Fibroblast of pulmonary artery (primary cell): ENCODE data around the gene HEYL.

Experiments used
- DNase-seq: peaks from one replicate; pipeline ENCODE4 v3.0.0-alpha.2; 2010; ENCODE audit warnings: low read depth
- H3K4me3 ChIP-seq: replicated peaks from 2 replicates; pipeline ENCODE4 v1.5.1; 2011; ENCODE audit warnings: low read depth, mild to moderate bottlenecking, control low read depth, low read length, moderate library complexity
- CTCF ChIP-seq: IDR thresholded peaks from 2 replicates; pipeline ENCODE4 v1.5.1; 2011; ENCODE audit warnings: mild to moderate bottlenecking, control low read depth, low read length, inconsistent platforms; ENCODE audit errors: missing control alignments

Gene HEYL

DNA sequence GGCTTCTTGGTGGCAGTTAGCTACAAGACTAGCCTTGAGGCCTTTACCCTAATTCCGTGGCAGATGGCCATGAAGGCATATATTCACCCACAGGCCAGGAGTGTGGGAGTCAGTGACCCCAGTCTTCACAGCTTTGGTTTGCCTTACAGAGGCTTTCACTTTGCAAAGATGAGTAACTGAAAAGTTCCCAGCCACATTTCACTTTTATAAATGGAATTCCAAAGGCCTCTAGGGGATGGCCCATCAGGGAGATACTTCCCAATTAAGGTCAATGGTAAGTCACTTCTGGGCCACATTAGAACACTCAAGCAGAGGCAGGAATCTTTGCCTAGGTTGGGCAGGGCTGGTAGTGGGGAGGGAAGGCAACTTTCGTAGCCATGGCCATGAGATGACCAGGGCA is 13.1 kb upstream of the HEYL start:
- no peak for DNase-seq
- TF ChIP-seq CTCF, result no peak
- H3K4me3 ChIP-seq, result no peak overlapping the region

DNA sequence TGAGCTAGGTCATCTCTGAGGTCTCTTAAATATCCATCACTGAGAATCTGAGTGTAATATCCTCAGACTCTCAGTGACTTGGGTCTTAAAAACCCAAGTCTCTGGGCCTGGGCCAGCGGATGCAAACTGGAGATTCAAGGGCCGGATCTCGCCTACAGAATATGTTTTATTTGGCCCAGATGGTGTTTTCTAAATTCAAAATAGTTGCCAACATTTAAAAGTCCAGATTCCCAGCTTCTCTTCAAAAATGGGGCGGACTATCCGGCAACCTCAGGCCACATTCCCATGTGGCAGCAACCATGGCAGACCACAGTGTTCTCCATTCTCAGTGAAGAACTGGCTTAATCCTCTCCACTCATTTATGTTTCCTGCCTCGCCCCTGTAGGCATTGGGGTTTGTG is 12.7 kb upstream of the HEYL start:
- H3K4me3 ChIP-seq, result no peak overlapping the region
- no peak for TF ChIP-seq CTCF
- no peak for DNase-seq

DNA sequence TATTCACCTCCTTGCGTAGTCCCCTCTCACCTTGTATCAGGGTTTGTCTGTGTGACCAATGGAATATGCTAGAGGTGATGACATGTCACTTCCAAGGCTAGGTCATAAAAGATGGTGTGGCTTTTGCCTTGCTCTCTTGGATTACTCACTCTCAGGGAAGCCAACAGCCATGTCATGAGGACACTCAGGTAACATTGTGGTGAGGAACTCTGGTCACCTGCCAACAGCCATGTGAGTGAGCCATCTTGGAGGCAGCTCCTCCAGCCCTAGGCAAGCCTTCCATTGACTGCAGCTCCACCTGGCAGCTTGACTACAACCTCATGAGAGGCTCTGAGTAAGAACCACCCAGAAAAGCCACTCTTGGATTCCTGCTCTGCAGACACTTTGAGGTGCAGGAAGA is 11.0 kb upstream of the HEYL start:
- no peak for TF ChIP-seq CTCF
- no peak overlapping the region for H3K4me3 ChIP-seq
- no peak for DNase-seq

DNA sequence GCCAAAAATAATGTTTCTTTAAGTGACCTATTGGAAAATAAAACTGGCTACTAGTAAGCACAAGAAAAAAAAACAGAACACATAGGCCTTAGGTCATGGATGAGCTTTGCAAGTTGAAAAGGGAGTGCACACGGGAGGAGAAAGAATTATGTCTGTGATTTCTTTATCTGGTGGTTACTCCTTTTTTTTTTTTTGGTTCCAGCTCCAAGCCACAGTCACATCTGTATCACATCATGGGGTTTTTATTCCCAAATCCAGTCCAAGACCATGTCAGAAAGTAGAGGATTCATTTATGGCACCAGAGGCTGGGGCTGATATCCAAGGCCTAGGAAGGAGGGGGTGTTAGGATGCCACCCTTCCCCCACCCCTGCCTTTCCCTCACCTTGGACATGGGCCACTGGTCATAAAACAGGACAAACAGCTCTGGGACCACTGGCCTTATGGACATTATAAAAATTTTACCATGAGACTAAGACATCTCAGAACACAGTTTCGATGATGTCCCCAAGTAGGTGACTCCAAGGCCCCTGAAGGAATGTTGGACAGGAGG is 10.3 kb upstream of the HEYL start:
- H3K4me3 ChIP-seq, result no peak overlapping the region
- TF ChIP-seq CTCF, result no peak
- DNase-seq, result no peak

- DNase-seq, result no peak
- H3K4me3 ChIP-seq, result no peak overlapping the region
- TF ChIP-seq CTCF, result no peak
Measured at GRCh38 chr1:39648496-39648895, 9.1 kb upstream of the HEYL start.

GRCh38 chr1:39647247-39647646 is 7.8 kb upstream of the HEYL start:
- DNase-seq, result no peak
- no peak for TF ChIP-seq CTCF
- H3K4me3 ChIP-seq, result no peak overlapping the region
